ENCODE results near the gene SESN1.

The SESN1 gene

GRCh38 chr6:109029313-109029712 lies 65.3 kb downstream of the SESN1 start:
- no peak for DNase-seq (ENCODE audit: low read depth in 2 of 2)

- DNase-seq (ENCODE audit: low read depth in 2 of 2): no peak
Observed at GRCh38 chr6:109028439-109028838, 66.2 kb downstream of the SESN1 start.

- no peak for DNase-seq (ENCODE audit: low read depth in 2 of 2)
Observed at GRCh38 chr6:109027964-109028363, 66.7 kb downstream of the SESN1 start.

- no peak for DNase-seq (ENCODE audit: low read depth in 2 of 2)
Observed at GRCh38 chr6:109025639-109026038, 69.0 kb downstream of the SESN1 start.

- no peak for DNase-seq (ENCODE audit: low read depth in 2 of 2)
Observed at GRCh38 chr6:109024784-109025183, 69.9 kb downstream of the SESN1 start.

- DNase-seq (ENCODE audit: low read depth in 2 of 2): no peak
Observed at GRCh38 chr6:109024368-109024767, 70.3 kb downstream of the SESN1 start.

- no peak for DNase-seq (ENCODE audit: low read depth in 2 of 2)
Observed at GRCh38 chr6:109023356-109023925, 71.2 kb downstream of the SESN1 start.

- no peak for DNase-seq (ENCODE audit: low read depth in 2 of 2)
Observed at GRCh38 chr6:109021870-109022269, 72.8 kb downstream of the SESN1 start.

GRCh38 chr6:109019911-109020310 lies 74.7 kb downstream of the SESN1 start:
- no peak for DNase-seq (ENCODE audit: low read depth in 2 of 2)

- no peak for DNase-seq (ENCODE audit: low read depth in 2 of 2)
Observed at GRCh38 chr6:109015176-109015575, 79.5 kb downstream of the SESN1 start.

GRCh38 chr6:109014606-109015005 lies 80.0 kb downstream of the SESN1 start:
- DNase-seq (ENCODE audit: low read depth in 2 of 2): no peak

GRCh38 chr6:109013656-109014305 lies 80.9 kb downstream of the SESN1 start:
- DNase-seq (ENCODE audit: low read depth in 2 of 2): no peak

GRCh38 chr6:109010705-109011102 lies 83.9 kb downstream of the SESN1 start:
- no peak for DNase-seq (ENCODE audit: low read depth in 2 of 2)

GRCh38 chr6:109009962-109010704 lies 84.5 kb downstream of the SESN1 start:
- no peak for DNase-seq (ENCODE audit: low read depth in 2 of 2)

- DNase-seq (ENCODE audit: low read depth in 2 of 2): peak; percentile 77 to 86
Observed at GRCh38 chr6:109009236-109009961, 85.2 kb downstream of the SESN1 start.

- DNase-seq (ENCODE audit: low read depth in 2 of 2): no peak
Observed at GRCh38 chr6:109008537-109009235, 86.0 kb downstream of the SESN1 start.

GRCh38 chr6:109008054-109008453 lies 86.6 kb downstream of the SESN1 start:
- no peak for DNase-seq (ENCODE audit: low read depth in 2 of 2)

- no peak for DNase-seq (ENCODE audit: low read depth in 2 of 2)
Observed at GRCh38 chr6:109007521-109007920, 87.1 kb downstream of the SESN1 start.

GRCh38 chr6:109006818-109007217 lies 87.8 kb downstream of the SESN1 start:
- DNase-seq (ENCODE audit: low read depth in 2 of 2): no peak

GRCh38 chr6:109002882-109003281 lies 91.8 kb downstream of the SESN1 start:
- DNase-seq (ENCODE audit: low read depth in 2 of 2): no peak

- no peak for DNase-seq (ENCODE audit: low read depth in 2 of 2)
Observed at GRCh38 chr6:109002051-109002697, 92.5 kb downstream of the SESN1 start.
